DOHH2 (cell line): ENCODE data around the gene EDC3.

ENCODE experiments used
- H3F3A ChIP-seq: fragments of 200-600 bp; sonication (generic), shearing (Covaris generic); 2 replicates; pipeline ENCODE4 v1.6.0; 2016; ENCODE audit warnings: antibody characterized with exemption, mild to moderate bottlenecking; ENCODE audit not compliant: control insufficient read depth, insufficient read depth
- H3K27ac ChIP-seq: fragments of 200-600 bp; sonication (generic); 2 replicates; pipeline ENCODE4 v1.5.1; 2014; ENCODE audit warnings: low read depth, mild to moderate bottlenecking, low read length, moderate library complexity
- H3K27me3 ChIP-seq: fragments of 200-600 bp; sonication (generic); 2 replicates; pipeline ENCODE4 v1.6.1; 2014; ENCODE audit warnings: mild to moderate bottlenecking, low read length, mixed read lengths; ENCODE audit not compliant: control insufficient read depth
- H3K36me3 ChIP-seq: fragments of 200-600 bp; sonication (generic); 2 replicates; pipeline ENCODE4 v1.6.1; 2014; ENCODE audit warnings: mild to moderate bottlenecking, low read length, moderate library complexity, mixed read lengths; ENCODE audit not compliant: control insufficient read depth
- H3K4me1 ChIP-seq: fragments of 200-600 bp; sonication (generic); 2 replicates; pipeline ENCODE4 v1.6.1; 2014; ENCODE audit warnings: mild to moderate bottlenecking, low read length, mixed read lengths; ENCODE audit not compliant: control insufficient read depth
- H3K4me2 ChIP-seq: fragments of 200-600 bp; sonication (generic); 2 replicates; pipeline ENCODE4 v1.6.0; 2014; ENCODE audit warnings: mild to moderate bottlenecking, low read length, moderate library complexity
- H3K4me3 ChIP-seq: fragments of 200-600 bp; sonication (generic); 2 replicates; pipeline ENCODE4 v1.5.1; 2014; ENCODE audit warnings: mild to moderate bottlenecking, low read length, mixed read lengths
- H3K79me2 ChIP-seq: fragments of 200-600 bp; sonication (generic); 2 replicates; pipeline ENCODE4 v1.6.1; 2014; ENCODE audit warnings: mild to moderate bottlenecking, low read length, mixed read lengths; ENCODE audit not compliant: control insufficient read depth
- H3K9me2 ChIP-seq: fragments of 200-600 bp; sonication (generic); replicated peaks from 2 replicates; pipeline ENCODE4 v1.6.1; 2014; ENCODE audit warnings: mild to moderate bottlenecking, low read length, mixed read lengths; ENCODE audit not compliant: control insufficient read depth
- H3K9me3 ChIP-seq: fragments of 200-600 bp; sonication (generic); 2 replicates; pipeline ENCODE4 v1.6.1; 2014; ENCODE audit warnings: antibody characterized with exemption, low read length, mixed read lengths; ENCODE audit not compliant: control insufficient read depth, insufficient read depth
- H4K20me1 ChIP-seq: fragments of 200-600 bp; sonication (generic); 2 replicates; pipeline ENCODE4 v1.6.0; 2014; ENCODE audit warnings: low read depth, mild to moderate bottlenecking, antibody characterized with exemption, low read length, moderate library complexity; ENCODE audit not compliant: control insufficient read depth, insufficient read depth
- CTCF ChIP-seq: fragments of 200-600 bp; sonication (generic); IDR thresholded peaks from one replicate; pipeline ENCODE4 v1.5.1; 2014; ENCODE audit warnings: antibody characterized with exemption, mild to moderate bottlenecking, low read depth, low read length; ENCODE audit not compliant: poor library complexity, severe bottlenecking
- EZH2phosphoT487 ChIP-seq: fragments of 200-600 bp; sonication (generic); IDR thresholded peaks from 2 replicates; pipeline ENCODE4 v1.6.1; 2017; ENCODE audit warnings: borderline replicate concordance, mild to moderate bottlenecking, antibody characterized with exemption, low read length, moderate library complexity, mixed read lengths

The EDC3 gene

GRCh38 chr15:74613089-74613952 lies 82.5 kb downstream of the EDC3 start:
- peaks cover 21% of the 10 kb centered on the region for H4K20me1 ChIP-seq
- no peak for TF ChIP-seq EZH2phosphoT487
- TF ChIP-seq CTCF, result no peak
- H3K79me2 ChIP-seq, result peaks cover 33% of the 10 kb centered on the region
- H3K4me3 ChIP-seq, result no peak overlapping the region
- H3F3A ChIP-seq, result peaks cover 10% of the 10 kb centered on the region
- H3K27me3 ChIP-seq, result 0 out of 2 replicates have a peak, but pooled peaks cover 7% of the 10 kb centered on the region
- H3K4me2 ChIP-seq, result no peak overlapping the region
- peaks cover 26% of the 10 kb centered on the region for H3K36me3 ChIP-seq
- peaks cover 24% of the 10 kb centered on the region for H3K4me1 ChIP-seq
- no peak overlapping the region for H3K27ac ChIP-seq
- no peaks in the 10 kb centered on the region for H3K9me2 ChIP-seq
- H3K9me3 ChIP-seq, result no peaks in the 10 kb centered on the region

GRCh38 chr15:74612677-74613076 lies 83.1 kb downstream of the EDC3 start:
- peaks cover 16% of the 10 kb centered on the region for H4K20me1 ChIP-seq
- H3K4me1 ChIP-seq, result peaks cover 21% of the 10 kb centered on the region
- H3K36me3 ChIP-seq, result peaks cover 20% of the 10 kb centered on the region
- H3K4me2 ChIP-seq, result no peak overlapping the region
- peaks cover 26% of the 10 kb centered on the region for H3K79me2 ChIP-seq
- no peaks in the 10 kb centered on the region for H3K9me3 ChIP-seq
- H3K9me2 ChIP-seq, result no peaks in the 10 kb centered on the region
- H3F3A ChIP-seq, result peaks cover 10% of the 10 kb centered on the region
- TF ChIP-seq EZH2phosphoT487, result no peak
- no peak for TF ChIP-seq CTCF
- H3K27me3 ChIP-seq, result 0 out of 2 replicates have a peak, but pooled peaks cover 7% of the 10 kb centered on the region
- H3K4me3 ChIP-seq, result no peak overlapping the region
- H3K27ac ChIP-seq, result no peak overlapping the region

- H3K79me2 ChIP-seq, result peaks cover 18% of the 10 kb centered on the region
- H3K9me3 ChIP-seq, result no peaks in the 10 kb centered on the region
- H4K20me1 ChIP-seq, result peaks cover 7% of the 10 kb centered on the region
- H3K4me3 ChIP-seq, result no peak overlapping the region
- H3F3A ChIP-seq, result peaks cover 10% of the 10 kb centered on the region
- H3K4me2 ChIP-seq, result no peak overlapping the region
- H3K36me3 ChIP-seq, result peaks cover 11% of the 10 kb centered on the region
- H3K27ac ChIP-seq, result no peak overlapping the region
- no peaks in the 10 kb centered on the region for H3K9me2 ChIP-seq
- peaks cover 13% of the 10 kb centered on the region for H3K4me1 ChIP-seq
- TF ChIP-seq CTCF (no peak), EZH2phosphoT487 (no peak)
- peaks cover 9% of the 10 kb centered on the region; the same call in 1 of the 2 replicates for H3K27me3 ChIP-seq
Observed at GRCh38 chr15:74611834-74612233, 84.0 kb downstream of the EDC3 start.
